Measurements from ENCODE around the gene ZNF224.

DNA sequence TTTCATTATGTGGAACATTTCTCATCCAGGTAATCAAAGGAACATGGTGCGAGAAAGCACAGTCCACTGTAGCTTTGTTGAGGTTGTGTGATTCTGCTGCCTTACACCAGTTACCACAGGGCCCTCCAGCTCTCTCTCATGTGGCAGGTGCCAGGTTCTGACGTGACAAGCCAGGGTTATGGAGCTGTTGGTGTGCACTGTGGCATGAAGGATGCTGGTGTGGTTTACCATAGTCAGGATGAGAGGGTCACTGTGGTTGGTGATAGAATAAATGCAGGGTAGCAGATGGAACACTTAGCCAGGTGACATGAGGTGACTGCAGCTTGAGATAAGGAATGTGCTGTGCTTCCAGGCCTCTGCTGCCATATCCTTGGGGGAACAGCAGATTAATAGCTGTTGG, 34.9 kb upstream of the ZNF224 start:
- TF ChIP-seq ZSCAN20 (CRISPR knock-in tag; IDR thresholded peaks at IDR 0.05; ENCODE audit: borderline replicate concordance) (no peak), POLR2AphosphoS5 (IDR thresholded peaks at IDR 0.05; ENCODE audit: low read depth, low read length) (no peak)

All from HepG2 (cell line).